Measurements from ENCODE around the gene KCNK17. TPM values are rescaled to one million over a fixed set of nuclear protein-coding genes. Genes with fewer than 3 reads are reported as not detected.

The KCNK17 gene
- total RNA-seq, 1 experiment from 2014 or later, result not detected

Other genes with a start within 250 kb of the KCNK17 start
- 10.9 and 12.2 TPM in 2 replicates for gene SAYSD1, start 199.2 kb downstream of the KCNK17 start, total RNA-seq (2014; rRNA removed)
- 3.2 and 3.5 TPM in 2 replicates for gene KCNK5, start 84.9 kb downstream of the KCNK17 start, total RNA-seq (2014; rRNA removed)
- not detected in 2 replicates for gene KCNK16, start 8.3 kb upstream of the KCNK17 start, total RNA-seq (2014; rRNA removed)

All from PC-3 (cell line).